ENCODE data around the gene MPL. TPM values are rescaled to one million over a fixed set of nuclear protein-coding genes. Genes with fewer than 3 reads are reported as not detected.

Gene MPL
- total and polyA plus RNA-seq, 2 of the 8 experiments (the other 6 are each of a cell fraction or from before 2014, with no cell fraction given): 0.08 TPM; not detected in 1

DNA sequence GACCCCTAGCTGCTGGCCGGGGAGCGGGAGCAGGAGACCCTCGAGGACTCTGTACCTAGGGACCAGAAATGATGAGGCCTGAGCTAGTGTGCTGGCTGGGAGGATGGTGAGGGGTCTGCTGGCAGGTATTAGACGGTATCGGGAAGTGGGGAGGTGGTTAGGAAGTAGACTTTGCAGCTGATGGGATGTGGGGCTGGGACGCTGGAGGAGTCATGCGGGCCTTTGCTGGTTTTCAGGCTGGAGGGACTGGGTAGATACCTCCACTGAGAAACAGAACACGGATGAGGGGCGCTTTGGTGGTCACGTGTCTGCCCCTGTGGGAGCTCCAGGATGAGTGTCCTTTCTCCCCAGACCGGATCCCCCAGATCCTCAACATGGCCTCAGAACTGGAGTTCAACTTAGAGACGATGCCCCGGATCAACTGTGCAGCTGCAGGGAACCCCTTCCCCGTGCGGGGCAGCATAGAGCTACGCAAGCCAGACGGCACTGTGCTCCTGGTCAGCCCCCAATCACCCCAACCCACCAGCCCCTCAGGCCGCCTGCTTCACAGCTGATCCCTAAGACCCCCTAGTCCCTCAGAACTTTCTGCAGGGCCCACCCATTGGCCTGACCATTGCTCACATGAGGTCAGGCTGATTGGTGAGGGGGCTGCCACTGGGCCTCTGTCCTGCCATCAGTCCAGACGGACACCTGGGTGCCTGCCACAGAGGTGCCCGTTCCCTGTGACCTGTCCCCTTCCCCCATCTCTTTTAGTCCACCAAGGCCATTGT, 28.8 kb upstream of the MPL start (continued):
- TF ChIP-seq POU5F1 (IDR thresholded peaks at IDR 0.05; ENCODE audit: low read depth, low read length): no peak
- TF ChIP-seq POLR2AphosphoS5 (IDR thresholded peaks at IDR 0.05; ENCODE audit: low read depth, low read length): no peak
- no peak for TF ChIP-seq NRF1 (IDR thresholded peaks at IDR 0.05; ENCODE audit: low read depth, low read length)
